ENCODE measurements around the gene CLSTN2.

- no peak for TF ChIP-seq CTCF (IDR thresholded peaks at IDR 0.05; ENCODE audit: low read depth, low read length, poor library complexity, severe bottlenecking)
- TF ChIP-seq EZH2phosphoT487 (IDR thresholded peaks at IDR 0.05; ENCODE audit: borderline replicate concordance, low read length) = no peak
Measured at GRCh38 chr3:140555666-140556065, 620.7 kb downstream of the CLSTN2 start.

All from DOHH2 (cell line).